AG09319 (cell line): ENCODE results near the gene TTC9C.
"Not testable (repeated sequence)": the region's sequence is repeated elsewhere in the genome, so short reads cannot be mapped to it uniquely, and the experiment has no call there.

Experiments used
- DNase-seq: peaks from one replicate; pipeline ENCODE4 v3.0.0-alpha.2; 2010; ENCODE audit warnings: low read depth; ENCODE audit errors: extremely low read depth
- TF ChIP-seq, protein P1 (sequence below): IDR thresholded peaks from 2 replicates; pipeline ENCODE4 v1.5.1; 2011; ENCODE audit warnings: low read depth, mild to moderate bottlenecking, inconsistent platforms, low read length, moderate library complexity

The TTC9C gene

DNA sequence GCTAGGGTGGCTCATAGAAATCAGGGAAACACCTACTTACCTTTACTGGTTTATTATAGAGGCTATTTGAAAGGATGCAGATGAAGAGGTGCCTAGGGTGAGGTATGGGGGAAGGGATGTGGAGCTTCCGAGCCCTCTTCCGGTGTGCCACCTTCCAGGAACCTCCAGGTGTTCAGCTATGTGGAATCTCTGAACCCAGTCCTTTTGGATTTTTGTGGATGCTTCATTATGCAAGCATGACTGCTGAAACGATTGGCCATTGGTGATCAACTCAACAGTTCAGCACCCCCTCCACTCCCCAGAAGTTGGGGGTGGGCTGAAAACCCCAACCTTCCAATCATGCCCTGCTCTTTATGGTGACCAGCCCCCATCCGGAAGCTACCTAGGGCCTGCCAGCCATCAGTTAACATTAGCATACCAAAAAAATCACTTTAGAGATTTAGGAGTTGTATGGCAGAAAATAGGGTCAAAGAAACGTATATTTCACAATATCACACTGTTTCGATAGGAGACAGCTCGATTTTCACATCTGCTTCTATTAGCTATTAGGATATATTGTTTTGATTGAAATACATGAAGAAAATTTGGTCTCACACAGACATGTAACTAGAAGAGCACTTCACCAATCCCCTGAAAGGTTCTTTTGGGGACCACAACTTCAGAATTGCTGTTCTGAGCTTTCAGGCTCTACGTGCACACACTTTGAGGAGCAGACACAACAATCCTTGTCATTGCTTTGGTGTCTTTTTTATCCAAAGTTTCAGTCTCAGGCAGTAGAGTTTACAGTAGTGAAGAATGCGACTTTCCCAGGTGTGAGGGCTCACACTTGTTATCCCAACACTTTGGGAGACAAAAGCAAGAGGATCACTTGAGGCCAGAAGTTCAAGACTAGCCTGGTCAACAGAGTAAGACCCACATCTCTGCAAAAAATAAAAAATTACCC is 29.8 kb downstream of the TTC9C start:
- TF ChIP-seq, protein P1, sequence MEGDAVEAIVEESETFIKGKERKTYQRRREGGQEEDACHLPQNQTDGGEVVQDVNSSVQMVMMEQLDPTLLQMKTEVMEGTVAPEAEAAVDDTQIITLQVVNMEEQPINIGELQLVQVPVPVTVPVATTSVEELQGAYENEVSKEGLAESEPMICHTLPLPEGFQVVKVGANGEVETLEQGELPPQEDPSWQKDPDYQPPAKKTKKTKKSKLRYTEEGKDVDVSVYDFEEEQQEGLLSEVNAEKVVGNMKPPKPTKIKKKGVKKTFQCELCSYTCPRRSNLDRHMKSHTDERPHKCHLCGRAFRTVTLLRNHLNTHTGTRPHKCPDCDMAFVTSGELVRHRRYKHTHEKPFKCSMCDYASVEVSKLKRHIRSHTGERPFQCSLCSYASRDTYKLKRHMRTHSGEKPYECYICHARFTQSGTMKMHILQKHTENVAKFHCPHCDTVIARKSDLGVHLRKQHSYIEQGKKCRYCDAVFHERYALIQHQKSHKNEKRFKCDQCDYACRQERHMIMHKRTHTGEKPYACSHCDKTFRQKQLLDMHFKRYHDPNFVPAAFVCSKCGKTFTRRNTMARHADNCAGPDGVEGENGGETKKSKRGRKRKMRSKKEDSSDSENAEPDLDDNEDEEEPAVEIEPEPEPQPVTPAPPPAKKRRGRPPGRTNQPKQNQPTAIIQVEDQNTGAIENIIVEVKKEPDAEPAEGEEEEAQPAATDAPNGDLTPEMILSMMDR: no peak
- no peak for DNase-seq

DNA sequence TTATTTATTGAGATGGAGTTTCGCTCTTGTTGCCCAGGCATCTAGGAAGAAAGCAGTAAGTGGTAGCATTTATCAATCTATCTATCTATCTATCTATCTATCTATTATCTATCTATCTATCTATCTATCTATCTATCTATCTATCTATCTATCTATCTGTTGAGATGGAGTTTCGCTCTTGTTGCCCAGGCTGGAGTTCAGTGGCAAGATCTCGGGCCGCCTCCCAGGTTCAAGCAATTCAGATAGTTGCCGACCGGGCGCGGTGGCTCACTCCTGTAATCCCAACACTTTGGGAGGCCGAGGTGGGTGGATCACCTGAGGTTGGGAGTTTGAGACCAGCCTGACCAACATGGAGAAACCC is 32.6 kb downstream of the TTC9C start:
- not testable (repeated sequence) for DNase-seq

DNA sequence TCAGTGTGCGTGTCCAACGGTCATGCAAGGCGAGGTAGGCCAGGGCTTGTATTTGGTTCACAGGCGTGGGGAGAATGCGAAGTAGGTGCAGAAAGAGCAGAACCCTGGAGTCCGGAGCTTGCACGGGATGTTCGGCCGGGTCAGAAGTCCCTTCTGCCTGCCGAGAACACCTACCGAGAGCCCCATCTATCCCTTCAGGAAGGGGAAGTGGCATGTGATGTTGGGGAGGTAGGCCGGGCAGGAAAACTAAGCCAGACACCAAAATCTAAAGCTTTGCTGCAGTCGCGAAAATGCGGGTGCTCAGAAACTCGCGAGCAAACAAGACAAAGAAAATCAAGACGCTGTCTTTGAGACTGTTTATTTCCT is 42.5 kb downstream of the TTC9C start:
- DNase-seq: no peak
- TF ChIP-seq, protein P1: no peak

DNA sequence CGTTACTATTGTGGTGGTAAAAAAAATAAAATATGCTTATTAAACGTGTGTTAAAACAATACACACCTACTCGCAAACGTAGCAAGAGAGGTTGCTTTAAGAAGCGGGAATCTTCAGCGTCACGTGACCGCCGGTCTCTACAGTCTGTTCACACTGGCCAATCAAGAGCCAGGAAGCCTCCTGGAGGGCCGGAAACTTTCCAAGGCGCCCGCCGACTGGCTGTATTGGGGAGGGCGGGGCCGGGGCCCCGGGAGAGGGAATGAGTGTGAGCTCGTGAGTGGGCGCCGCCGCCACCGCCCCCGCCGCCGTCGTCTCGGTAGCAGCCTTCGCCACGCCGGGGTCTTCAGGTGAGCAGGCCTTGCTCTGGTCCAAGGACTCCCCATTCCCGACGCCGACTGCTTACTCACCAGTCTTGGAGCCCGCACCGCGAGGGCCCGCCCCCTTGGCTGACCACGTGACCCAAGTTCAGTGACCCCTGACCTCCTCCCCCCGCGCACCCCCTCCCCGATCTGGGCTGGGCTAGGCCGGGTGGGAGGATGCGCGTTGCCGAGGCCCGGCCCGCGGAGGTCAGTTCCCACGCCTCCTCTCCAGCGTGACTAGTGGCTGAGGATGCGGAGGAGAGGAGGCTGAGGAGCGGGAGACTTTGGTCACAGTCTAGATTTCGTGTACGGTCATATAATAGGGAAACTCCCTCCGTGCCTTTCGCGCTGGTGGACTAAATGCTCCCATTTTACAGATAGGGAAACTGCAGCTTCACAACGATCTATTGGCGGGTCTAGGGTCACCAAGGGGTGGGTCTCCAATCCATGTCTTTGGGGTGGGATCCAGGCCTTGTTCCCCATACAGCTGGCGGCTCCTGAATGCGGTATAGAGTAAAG is 43.1 kb downstream of the TTC9C start, which contains the start of gene TAF6L:
TAF6L (plus strand) TSS at position 253 of the 878 bp plus-strand sequence. CDS start 4,388 bp downstream, outside the sequence.
- DNase-seq: peak; percentile 84

DNA sequence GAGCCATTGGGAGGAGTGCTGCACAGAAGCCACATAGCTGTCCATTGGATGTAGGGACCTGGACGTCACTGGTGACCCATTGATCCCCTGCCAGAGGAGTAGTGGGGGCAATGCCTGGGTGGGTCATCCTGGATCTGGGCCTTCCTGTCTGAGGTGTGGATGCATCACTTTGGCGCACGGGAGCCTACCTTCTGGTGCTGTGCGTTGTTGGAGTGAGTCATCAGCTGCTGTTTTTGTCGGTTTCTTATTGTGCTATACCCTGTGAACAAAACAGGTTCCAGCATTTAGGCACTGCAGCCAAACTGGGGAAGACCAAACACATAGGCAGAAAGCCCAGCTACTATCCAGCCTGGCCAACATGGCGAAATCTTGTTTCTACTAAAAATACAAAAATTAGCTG is 46.1 kb downstream of the TTC9C start:
- DNase-seq: no peak
- TF ChIP-seq, protein P1: no peak

More for the DNA sequence above, 43.1 kb downstream of the TTC9C start, which contains the start of gene TAF6L:
- TF ChIP-seq, protein P1: no peak

DNA sequence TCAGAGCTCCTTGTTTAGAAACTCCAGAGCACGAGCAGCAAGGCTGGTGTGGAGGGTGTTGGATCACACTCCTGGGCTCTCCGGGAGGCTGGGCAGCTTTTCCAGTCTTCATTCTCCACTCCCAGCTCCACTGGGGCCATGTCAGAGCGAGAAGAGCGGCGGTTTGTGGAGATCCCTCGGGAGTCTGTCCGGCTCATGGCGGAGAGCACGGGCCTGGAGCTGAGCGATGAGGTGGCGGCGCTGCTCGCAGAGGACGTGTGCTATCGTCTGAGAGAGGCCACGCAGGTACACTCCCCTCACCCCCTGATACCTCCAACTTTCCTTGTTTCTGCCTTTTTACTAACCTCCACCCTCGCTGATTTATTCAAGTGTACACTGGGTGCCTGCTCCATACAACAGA is 47.4 kb downstream of the TTC9C start:
- TF ChIP-seq, protein P1: no peak
- no peak for DNase-seq

DNA sequence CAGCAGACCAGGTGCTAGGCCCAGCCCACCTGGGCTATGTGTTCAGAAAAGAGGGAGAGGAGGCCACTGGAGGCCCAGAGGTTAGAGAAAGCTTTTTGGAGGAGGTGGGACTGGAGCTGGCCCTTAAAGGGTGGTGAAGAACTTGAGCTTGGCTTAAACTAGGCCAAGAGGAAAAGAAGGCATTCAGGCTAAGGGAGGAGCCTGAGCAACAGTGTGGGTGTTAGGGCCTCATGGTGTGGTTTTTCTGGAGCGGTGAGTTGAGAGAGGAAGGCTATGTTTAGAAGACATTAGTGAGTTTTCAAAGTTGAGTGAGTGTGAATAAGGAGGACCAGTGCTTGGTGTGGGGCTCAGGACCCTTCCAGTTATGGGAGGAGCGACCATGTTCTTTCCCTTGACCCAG is 49.1 kb downstream of the TTC9C start:
- TF ChIP-seq, protein P1: no peak
- DNase-seq: no peak
